Measurements from ENCODE around the gene STARD10. TPM values are rescaled to one million over a fixed set of nuclear protein-coding genes. Genes with fewer than 3 reads are reported as not detected.

STARD10 gene
- total RNA-seq, 1 experiment from 2014 or later, result 68.8 TPM

GRCh38 chr11:72784662-72785061, 9.2 kb downstream of the STARD10 start:
- in situ Hi-C loops (cut with HindIII; ENCODE audit: low sequenced_read_pairs), result no loop called here
- DNase-seq (ENCODE audit: low spot score), result no peak

- in situ Hi-C loops (cut with HindIII; ENCODE audit: low sequenced_read_pairs), result no loop called here
- no peak for DNase-seq (ENCODE audit: low spot score)
These were observed 10.5 kb downstream of the STARD10 start for GRCh38 chr11:72783144-72783905.

DNA sequence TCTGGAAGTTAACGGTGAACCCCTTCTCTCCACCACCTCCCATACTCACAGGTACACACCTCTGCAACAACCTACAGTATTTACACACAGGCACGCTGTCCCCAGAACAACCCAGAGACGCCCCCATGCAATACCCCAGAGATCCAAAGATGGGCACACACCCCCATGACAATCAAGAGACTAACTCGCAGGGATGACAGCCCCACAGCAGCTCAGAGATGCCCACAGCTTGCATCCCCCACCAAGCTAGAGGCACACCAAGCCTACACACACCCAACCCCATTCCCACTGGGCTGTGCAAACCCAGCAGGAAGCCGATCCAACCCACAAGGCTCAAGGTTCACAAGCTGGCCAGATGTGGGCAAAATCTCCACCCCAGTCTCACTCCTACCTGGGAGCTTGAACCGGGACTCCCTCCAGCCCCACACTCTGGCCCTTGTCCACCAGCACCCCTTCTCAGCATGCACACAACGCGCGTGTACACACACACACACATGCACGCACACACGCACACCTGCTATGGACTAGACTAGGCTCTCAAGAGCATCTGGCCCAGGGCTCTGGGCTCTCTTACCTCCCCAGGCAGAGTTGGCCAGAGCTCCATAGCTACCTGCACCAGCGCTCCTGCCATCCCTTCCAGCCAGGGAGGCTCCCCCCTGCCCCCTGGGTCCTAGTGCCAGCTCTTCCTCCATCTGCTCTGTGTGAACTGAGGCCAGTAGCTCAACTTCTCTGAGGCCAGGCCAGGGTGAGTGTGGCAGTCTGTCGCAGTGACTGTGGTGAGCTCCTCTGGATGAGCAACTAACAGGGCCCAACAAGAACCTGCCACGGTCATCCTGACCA, 11.5 kb downstream of the STARD10 start:
- in situ Hi-C loops (cut with HindIII; ENCODE audit: low sequenced_read_pairs), result no loop called here
- peak; percentile 92 for DNase-seq (ENCODE audit: low spot score)

- in situ Hi-C loops (cut with HindIII; ENCODE audit: low sequenced_read_pairs), result no loop called here
- DNase-seq (ENCODE audit: low spot score), result peak; percentile 66
These were observed 12.3 kb downstream of the STARD10 start for GRCh38 chr11:72781313-72782080.

DNA sequence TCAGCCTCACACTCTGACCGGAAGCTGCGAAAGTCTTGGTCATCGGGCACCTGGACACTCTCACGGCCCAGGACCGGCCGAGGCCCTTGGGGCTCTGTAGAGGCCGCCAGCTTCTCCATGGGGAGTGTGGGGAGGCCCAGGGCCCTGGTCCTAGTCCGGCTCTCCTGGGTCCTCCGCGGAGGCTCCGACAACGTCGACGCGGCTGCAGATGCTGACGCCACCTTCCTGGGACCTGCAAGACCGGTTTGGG, 12.9 kb downstream of the STARD10 start:
- in situ Hi-C loops (cut with HindIII; ENCODE audit: low sequenced_read_pairs), result no loop called here
- no peak for DNase-seq (ENCODE audit: low spot score)

- in situ Hi-C loops (cut with HindIII; ENCODE audit: low sequenced_read_pairs), result no loop called here
- no peak for DNase-seq (ENCODE audit: low spot score)
These were observed 13.4 kb downstream of the STARD10 start for GRCh38 chr11:72780296-72781062.

- no peak for DNase-seq (ENCODE audit: low spot score)
These were observed 14.2 kb downstream of the STARD10 start for GRCh38 chr11:72779495-72780128.

GRCh38 chr11:72778535-72779494, 15.0 kb downstream of the STARD10 start:
- in situ Hi-C loops (cut with HindIII; ENCODE audit: low sequenced_read_pairs), result no loop called here
- DNase-seq (ENCODE audit: low spot score), result no peak

More at GRCh38 chr11:72779495-72780128, 14.2 kb downstream of the STARD10 start:
- in situ Hi-C loops (cut with HindIII; ENCODE audit: low sequenced_read_pairs), result no loop called here

DNA sequence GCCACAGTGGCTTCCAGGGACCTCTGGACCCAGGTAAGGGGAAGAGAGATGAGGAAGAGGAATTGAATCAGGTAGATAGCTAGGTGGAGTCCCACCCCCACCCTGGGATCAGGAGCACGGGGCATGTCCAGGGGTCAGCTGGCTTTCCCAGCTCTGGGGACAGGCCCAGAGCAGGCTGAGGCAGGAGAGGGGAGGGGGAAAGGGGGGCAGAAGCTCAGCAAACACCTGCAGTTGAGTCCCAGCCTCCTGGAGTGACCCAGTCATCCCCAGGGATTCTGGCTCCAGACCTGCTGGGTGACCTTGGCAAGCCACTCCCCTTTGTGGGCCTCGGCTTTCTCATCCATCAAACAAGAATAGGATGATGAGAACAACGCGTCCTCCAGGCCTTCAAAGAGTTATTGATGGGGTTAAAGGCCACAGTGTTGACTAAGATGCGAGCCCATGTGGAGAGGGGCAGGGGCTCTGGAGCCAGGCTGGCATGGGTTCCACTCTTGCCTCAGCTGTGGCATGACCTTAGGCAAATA, 16.0 kb downstream of the STARD10 start:
- no peak for DNase-seq (ENCODE audit: low spot score)
- in situ Hi-C loops (cut with HindIII; ENCODE audit: low sequenced_read_pairs), result no loop called here

DNA sequence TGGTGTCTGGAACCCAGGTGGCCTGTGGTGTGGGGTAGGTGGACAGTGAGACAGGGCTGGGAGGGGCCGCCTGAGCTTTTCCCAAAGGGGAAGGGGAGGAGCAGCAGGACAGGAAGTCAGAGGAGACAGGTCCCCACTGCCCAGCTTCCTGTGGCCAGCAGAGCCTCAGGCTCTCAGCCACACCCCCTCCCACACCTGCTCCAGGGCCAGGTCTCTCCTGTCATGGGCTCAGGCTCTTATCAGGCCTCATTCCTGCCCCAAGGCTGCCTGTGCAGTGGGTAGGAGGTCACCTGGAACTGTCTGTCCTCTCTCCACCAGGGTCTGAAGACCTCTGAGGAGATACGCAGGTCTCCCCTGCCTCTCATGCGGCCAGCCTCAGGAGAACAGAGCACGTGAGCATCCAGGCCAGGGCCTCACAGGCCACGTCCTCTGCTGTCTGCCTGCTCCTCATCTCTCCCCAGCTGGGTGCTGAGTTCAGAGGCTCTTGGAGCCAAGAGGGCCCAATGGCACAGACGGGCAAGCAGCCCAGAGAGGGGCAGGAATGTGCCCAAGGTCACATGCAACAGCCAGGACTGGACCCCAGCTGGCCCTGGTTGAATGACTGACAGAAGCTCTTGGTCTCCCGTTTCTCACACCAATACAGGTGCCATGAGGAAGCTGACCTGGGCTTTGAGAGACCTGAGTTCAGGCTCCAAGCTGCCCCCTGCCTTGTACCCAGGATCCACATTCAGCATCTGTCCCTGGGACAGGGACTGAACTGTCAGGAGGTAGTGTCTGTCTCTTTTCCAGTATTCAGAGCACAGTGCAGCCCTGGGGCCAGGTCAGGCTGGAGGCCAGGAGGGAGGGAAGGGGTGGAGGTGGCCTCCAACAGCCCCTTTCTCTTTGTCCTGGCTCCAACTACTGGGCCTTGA, 16.7 kb downstream of the STARD10 start:
- in situ Hi-C loops (cut with HindIII; ENCODE audit: low sequenced_read_pairs), result no loop called here
- DNase-seq (ENCODE audit: low spot score), result no peak

GRCh38 chr11:72776117-72776843, 17.6 kb downstream of the STARD10 start:
- in situ Hi-C loops (cut with HindIII; ENCODE audit: low sequenced_read_pairs), result no loop called here
- DNase-seq (ENCODE audit: low spot score), result no peak

GRCh38 chr11:72775288-72776110, 18.3 kb downstream of the STARD10 start:
- in situ Hi-C loops (cut with HindIII; ENCODE audit: low sequenced_read_pairs), result no loop called here
- DNase-seq (ENCODE audit: low spot score), result no peak

DNA sequence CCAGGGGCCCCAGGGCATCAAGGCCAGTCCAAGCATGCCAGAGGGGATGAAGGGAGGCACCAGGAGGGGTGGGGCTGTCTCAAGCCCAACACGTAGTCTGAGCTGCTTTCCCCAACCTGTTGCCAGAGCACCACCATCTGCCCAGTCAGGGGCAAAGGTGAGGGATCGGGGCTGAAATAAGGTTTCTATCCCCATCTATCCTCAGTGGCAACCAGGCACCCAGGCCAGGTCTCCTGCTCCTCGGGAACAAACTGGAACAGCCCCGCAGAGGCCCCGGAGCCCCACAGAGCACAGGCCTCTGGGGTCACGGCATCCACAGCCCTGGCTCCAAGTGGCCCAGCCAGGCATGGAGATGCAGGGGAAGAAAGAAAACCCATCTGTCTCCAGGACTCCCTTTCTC, 19.3 kb downstream of the STARD10 start:
- DNase-seq (ENCODE audit: low spot score), result no peak
- in situ Hi-C loops (cut with HindIII; ENCODE audit: low sequenced_read_pairs), result no loop called here

DNA sequence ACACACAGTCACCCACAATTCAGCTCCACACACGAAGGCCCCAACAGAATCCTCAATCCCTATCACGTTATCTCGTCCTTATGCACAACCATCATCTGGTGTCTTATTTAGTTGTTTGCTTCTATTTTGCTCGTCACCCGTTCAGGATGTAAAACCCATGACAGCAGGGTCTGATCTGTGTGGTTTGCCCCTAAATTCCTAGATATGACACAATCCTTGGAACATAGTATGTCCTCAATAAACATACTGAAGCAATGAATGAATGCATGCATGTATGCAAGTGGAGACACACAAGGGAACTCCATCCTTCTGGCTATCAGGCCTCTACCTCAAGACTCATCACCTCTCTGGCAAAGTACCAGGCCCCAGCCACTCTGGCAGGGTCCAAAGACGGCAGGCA, 20.2 kb downstream of the STARD10 start:
- no peak for DNase-seq (ENCODE audit: low spot score)
- in situ Hi-C loops (cut with HindIII; ENCODE audit: low sequenced_read_pairs), result no loop called here

GRCh38 chr11:72773291-72773690, 20.6 kb downstream of the STARD10 start:
- in situ Hi-C loops (cut with HindIII; ENCODE audit: low sequenced_read_pairs), result no loop called here
- no peak for DNase-seq (ENCODE audit: low spot score)

Measured in G401 (cell line).